ENCODE results near the gene FRMD3.
"Not testable (repeated sequence)": the region's sequence is repeated elsewhere in the genome, so short reads cannot be mapped to it uniquely, and the experiment has no call there.

Gene FRMD3

GRCh38 chr9:83362341-83362995, 175.7 kb downstream of the FRMD3 start:
- DNase-seq (ENCODE audit: low read depth), result no peak
- TF ChIP-seq CTCF (IDR thresholded peaks at IDR 0.05; ENCODE audit: control insufficient read depth, extremely low read depth, insufficient read depth), result no peak
- H3K4me3 ChIP-seq (ENCODE audit: low read depth, low read length), result no peak overlapping the region

- no peak overlapping the region for H3K4me3 ChIP-seq (ENCODE audit: low read depth, low read length)
- DNase-seq (ENCODE audit: low read depth), result no peak
- no peak for TF ChIP-seq CTCF (IDR thresholded peaks at IDR 0.05; ENCODE audit: control insufficient read depth, extremely low read depth, insufficient read depth)
Observed at GRCh38 chr9:83359039-83359438, 179.2 kb downstream of the FRMD3 start.

GRCh38 chr9:83358493-83358892, 179.7 kb downstream of the FRMD3 start:
- DNase-seq (ENCODE audit: low read depth); H3K4me3 ChIP-seq (ENCODE audit: low read depth, low read length): not testable (repeated sequence)

GRCh38 chr9:83355729-83356151, 182.5 kb downstream of the FRMD3 start:
- no peak overlapping the region for H3K4me3 ChIP-seq (ENCODE audit: low read depth, low read length)
- TF ChIP-seq CTCF (IDR thresholded peaks at IDR 0.05; ENCODE audit: control insufficient read depth, extremely low read depth, insufficient read depth), result no peak
- no peak for DNase-seq (ENCODE audit: low read depth)

- H3K4me3 ChIP-seq (ENCODE audit: low read depth, low read length), result no peak overlapping the region
- no peak for DNase-seq (ENCODE audit: low read depth)
- TF ChIP-seq CTCF (IDR thresholded peaks at IDR 0.05; ENCODE audit: control insufficient read depth, extremely low read depth, insufficient read depth), result no peak
Observed at GRCh38 chr9:83355024-83355444, 183.2 kb downstream of the FRMD3 start.

- H3K4me3 ChIP-seq (ENCODE audit: low read depth, low read length), result no peak overlapping the region
- TF ChIP-seq CTCF (IDR thresholded peaks at IDR 0.05; ENCODE audit: control insufficient read depth, extremely low read depth, insufficient read depth), result no peak
- DNase-seq (ENCODE audit: low read depth), result no peak
Observed at GRCh38 chr9:83349031-83349430, 189.2 kb downstream of the FRMD3 start.

- no peak for DNase-seq (ENCODE audit: low read depth)
- TF ChIP-seq CTCF (IDR thresholded peaks at IDR 0.05; ENCODE audit: control insufficient read depth, extremely low read depth, insufficient read depth), result no peak
- H3K4me3 ChIP-seq (ENCODE audit: low read depth, low read length), result no peak overlapping the region
Observed at GRCh38 chr9:83346655-83347420, 191.4 kb downstream of the FRMD3 start.
